Endothelial cell of umbilical vein (primary cell): ENCODE data around the gene NPDC1.

Source experiments
- CTCF ChIP-seq, 2 donors: IDR thresholded peaks; 1 replicate in 1 of 2; 2 replicates in 1 of 2; pipeline ENCODE4 v1.5.1; 2011; ENCODE audit warnings: low read length in 2 of 2, mild to moderate bottlenecking in 2 of 2, moderate library complexity in 2 of 2, control low read depth in 1 of 2, inconsistent platforms in 1 of 2, low read depth in 1 of 2; ENCODE audit not compliant: insufficient read depth in 1 of 2; ENCODE audit errors: extremely low read depth in 1 of 2
- EZH2 ChIP-seq: IDR thresholded peaks from 2 replicates; pipeline ENCODE4 v1.6.1; 2012; ENCODE audit warnings: borderline replicate concordance, low read depth, mild to moderate bottlenecking, moderate library complexity, low read length, inconsistent platforms; ENCODE audit not compliant: severe bottlenecking
- FOS ChIP-seq: IDR thresholded peaks from 2 replicates; pipeline ENCODE4 v1.6.1; 2011; ENCODE audit warnings: mild to moderate bottlenecking, low read length, moderate library complexity, borderline replicate concordance; ENCODE audit not compliant: insufficient read depth
- GATA2 ChIP-seq: IDR thresholded peaks from 2 replicates; pipeline ENCODE4 v1.7.0; 2011; ENCODE audit warnings: low read depth, mild to moderate bottlenecking, moderate library complexity, mixed read lengths, low read length; ENCODE audit not compliant: insufficient read length, insufficient read depth
- MAX ChIP-seq: IDR thresholded peaks from 2 replicates; pipeline ENCODE4 v1.6.1; 2011; ENCODE audit not compliant: insufficient read depth, insufficient read length
- POLR2A ChIP-seq: IDR thresholded peaks from 2 replicates; pipeline ENCODE4 v1.6.1; 2012; ENCODE audit warnings: low read depth, mild to moderate bottlenecking, control low read depth, low read length
- POLR2AphosphoS5 ChIP-seq: IDR thresholded peaks from 2 replicates; pipeline ENCODE4 v1.6.1; 2012; ENCODE audit warnings: low read depth, mild to moderate bottlenecking, control low read depth, low read length, moderate library complexity; ENCODE audit not compliant: insufficient read depth

- no peak for TF ChIP-seq CTCF (IDR thresholded peaks at IDR 0.05; ENCODE audit: extremely low read depth in 1 of 2, insufficient read depth in 1 of 2, low read depth in 1 of 2, low read length in 2 of 2)
- no peak for TF ChIP-seq POLR2A
- TF ChIP-seq EZH2 = no peak
- no peak for TF ChIP-seq MAX
- no peak for TF ChIP-seq POLR2AphosphoS5
- TF ChIP-seq FOS = no peak
- no peak for TF ChIP-seq GATA2
Measured at GRCh38 chr9:137007816-137008270, 38.1 kb downstream of the NPDC1 start.
